IMR-90 (cell line): ENCODE data around the gene FLT3LG. TPM values are rescaled to one million over a fixed set of nuclear protein-coding genes. Genes with fewer than 3 reads are reported as not detected.

Source experiments
- ATAC-seq: fragments of 200-7000 bp; cut with Tn5 transposase; 2 replicates; pipeline ENCODE4 v1.9.1; 2020; ENCODE audit warnings: low read depth, mild to moderate bottlenecking, moderate library complexity
- BruUV-seq: library from RNA; stranded (reverse); fragments of 400-500 nt; replicated peaks from 2 replicates; lab custom pipeline; 2021; lab: Mats Ljungman, UMichigan
- CTCF ChIA-PET: fragments of 300-600 bp; formaldehyde crosslinking; extraction: SDS; loops from one replicate; lab custom pipeline; 2021; ENCODE audit warnings: antibody characterized with exemption; lab: Yijun Ruan, JAX
- POLR2A ChIA-PET: fragments of 300-600 bp; sonication (Branson Sonifier 250); formaldehyde crosslinking; loops from one replicate; lab custom pipeline; 2022; ENCODE audit warnings: antibody characterized with exemption; ENCODE audit not compliant: unreplicated experiment; lab: Charles Lee
- DNase-seq: peaks from one replicate; pipeline ENCODE4 v3.0.0; 2013
- H2AFZ ChIP-seq: replicated peaks from 2 replicates; pipeline ENCODE3; 2013; ENCODE audit warnings: low read length, mild to moderate bottlenecking; ENCODE audit not compliant: poor library complexity
- H2AK5ac ChIP-seq: 2 replicates; pipeline ENCODE4 v1.6.1; 2013; ENCODE audit warnings: low read depth, low read length, inconsistent platforms
- H2AK9ac ChIP-seq: replicated peaks from 2 replicates; pipeline ENCODE3; 2013; ENCODE audit warnings: mild to moderate bottlenecking, low read depth, low read length, moderate library complexity; ENCODE audit not compliant: poor library complexity
- H2BK120ac ChIP-seq: 2 replicates; pipeline ENCODE4 v1.6.1; 2013; ENCODE audit warnings: low read depth, low read length, inconsistent platforms
- H2BK15ac ChIP-seq: 3 replicates; pipeline ENCODE4 v1.6.1; 2013; ENCODE audit warnings: low read depth, low read length, inconsistent platforms
- H2BK20ac ChIP-seq: 2 replicates; pipeline ENCODE4 v1.6.1; 2013; ENCODE audit warnings: low read depth, mild to moderate bottlenecking, inconsistent platforms, low read length, moderate library complexity
- H2BK5ac ChIP-seq: 2 replicates; pipeline ENCODE4 v1.6.1; 2013; ENCODE audit warnings: mild to moderate bottlenecking, low read depth, low read length, inconsistent platforms; ENCODE audit not compliant: poor library complexity, severe bottlenecking
- H3K14ac ChIP-seq: replicated peaks from 2 replicates; pipeline ENCODE4 v1.6.1; 2013; ENCODE audit warnings: low read depth, low read length, inconsistent platforms
- H3K18ac ChIP-seq: 2 replicates; pipeline ENCODE4 v1.6.1; 2013; ENCODE audit warnings: low read depth, low read length, control low read depth
- H3K23ac ChIP-seq: 2 replicates; pipeline ENCODE4 v1.6.1; 2013; ENCODE audit warnings: low read depth, low read length, inconsistent platforms
- H3K27ac ChIP-seq: 2 replicates; pipeline ENCODE4 v1.5.1; 2013; ENCODE audit warnings: mild to moderate bottlenecking, control low read depth, low read length; ENCODE audit not compliant: insufficient read depth
- H3K27me3 ChIP-seq: 2 replicates; pipeline ENCODE4 v1.6.1; 2013; ENCODE audit warnings: low read length; ENCODE audit not compliant: control insufficient read depth, insufficient read depth
- H3K36me3 ChIP-seq: 2 replicates; pipeline ENCODE4 v1.6.1; 2013; ENCODE audit warnings: low read length, mixed read lengths; ENCODE audit not compliant: control insufficient read depth, insufficient read depth
- H3K4ac ChIP-seq: 2 replicates; pipeline ENCODE4 v1.6.1; 2013; ENCODE audit warnings: low read depth, low read length, inconsistent platforms
- H3K4me1 ChIP-seq: 2 replicates; pipeline ENCODE4 v1.6.1; 2013; ENCODE audit warnings: low read length, mixed read lengths; ENCODE audit not compliant: control insufficient read depth, insufficient read depth
- H3K4me2 ChIP-seq: 2 replicates; pipeline ENCODE4 v1.6.1; 2013; ENCODE audit warnings: low read depth, mild to moderate bottlenecking, control low read depth, low read length, moderate library complexity
- H3K4me3 ChIP-seq: 2 replicates; pipeline ENCODE4 v1.5.1; 2013; ENCODE audit warnings: low read depth, mild to moderate bottlenecking, control low read depth, low read length, moderate library complexity; ENCODE audit not compliant: insufficient read depth
- H3K56ac ChIP-seq: 2 replicates; pipeline ENCODE4 v1.6.1; 2013; ENCODE audit warnings: low read length, inconsistent platforms; ENCODE audit not compliant: insufficient read depth; ENCODE audit errors: extremely low read depth
- H3K79me1 ChIP-seq, 2 experiments: 2 replicates each; pipeline ENCODE4 v1.6.1; 2013; ENCODE audit warnings: low read length in 2 of 2, inconsistent platforms in 1 of 2, low read depth in 1 of 2
- H3K9ac ChIP-seq: 2 replicates; pipeline ENCODE4 v1.6.1; 2013; ENCODE audit warnings: low read depth, low read length, control low read depth
- H3K9me1 ChIP-seq: 2 replicates; pipeline ENCODE4 v1.6.1; 2013; ENCODE audit warnings: low read length, inconsistent platforms; ENCODE audit not compliant: insufficient read depth
- H3K9me3 ChIP-seq: 2 replicates; pipeline ENCODE4 v1.6.1; 2013; ENCODE audit warnings: low read length; ENCODE audit not compliant: control insufficient read depth, insufficient read depth
- H4K20me1 ChIP-seq: 2 replicates; pipeline ENCODE4 v1.6.1; 2013; ENCODE audit warnings: low read length, inconsistent platforms; ENCODE audit not compliant: insufficient read depth
- H4K5ac ChIP-seq: 2 replicates; pipeline ENCODE4 v1.6.1; 2013; ENCODE audit warnings: mild to moderate bottlenecking, low read depth, low read length, control low read depth
- H4K8ac ChIP-seq, 2 experiments: 2 replicates each; pipeline ENCODE4 v1.6.1; 2013; ENCODE audit warnings: low read depth in 2 of 2, low read length in 2 of 2, control low read depth in 1 of 2, inconsistent platforms in 1 of 2
- H4K91ac ChIP-seq: 2 replicates; pipeline ENCODE4 v1.6.1; 2013; ENCODE audit warnings: low read depth, low read length, inconsistent platforms; ENCODE audit not compliant: insufficient read depth
- CEBPB ChIP-seq: IDR thresholded peaks from 2 replicates; pipeline ENCODE4 v1.6.1; 2012; ENCODE audit warnings: low read depth, low read length, improper control_type of control experiment
- MAFK ChIP-seq: IDR thresholded peaks from 2 replicates; pipeline ENCODE4 v1.6.1; 2012; ENCODE audit warnings: low read depth, low read length, improper control_type of control experiment
- MXI1 ChIP-seq: IDR thresholded peaks from 2 replicates; pipeline ENCODE4 v1.6.1; 2012; ENCODE audit warnings: low read depth, mild to moderate bottlenecking, low read length, moderate library complexity, borderline replicate concordance
- NFE2L2 ChIP-seq: fragments of 150-350 bp; IDR thresholded peaks from 2 replicates; pipeline ENCODE4 v1.6.1; 2016; ENCODE audit warnings: low read depth, mild to moderate bottlenecking, low read length
- POLR2A ChIP-seq: IDR thresholded peaks from 2 replicates; pipeline ENCODE4 v1.6.1; 2012; ENCODE audit warnings: mild to moderate bottlenecking, low read depth, low read length
- RAD21 ChIP-seq: IDR thresholded peaks from 2 replicates; pipeline ENCODE4 v1.6.1; 2012; ENCODE audit warnings: low read length, improper control_type of control experiment
- RCOR1 ChIP-seq: IDR thresholded peaks from 2 replicates; pipeline ENCODE4 v1.6.1; 2012; ENCODE audit warnings: mild to moderate bottlenecking, low read length, improper control_type of control experiment; ENCODE audit not compliant: insufficient replicate concordance
- SMC3 ChIP-seq: fragments of 150-350 bp; IDR thresholded peaks from 2 replicates; pipeline ENCODE4 v1.6.1; 2016; ENCODE audit warnings: low read depth, mild to moderate bottlenecking, antibody characterized with exemption, low read length, moderate library complexity
- WGBS, 2 experiments: methylation state at CpG; one replicate each; pipeline versions ENCODE4 v1.1.5 to v1.1.7; 2013; ENCODE audit warnings: missing lambda C conversion rate in 2 of 2; ENCODE audit not compliant: insufficient read length in 1 of 2; ENCODE audit errors: extremely low coverage in 2 of 2; 5-methylcytosine and 5-hydroxymethylcytosine counted together
- dilution Hi-C: fragments of 300-500 bp; cut with HindIII; formaldehyde crosslinking; loops from one replicate; pipeline ENCODE4 v1.14.3; 2018; ENCODE audit warnings: low sequenced_read_pairs; ENCODE audit not compliant: unreplicated experiment
- in situ Hi-C: fragments of 300-500 bp; cut with MboI; formaldehyde crosslinking; loops from 3 replicates; pipeline ENCODE4 v1.14.3; 2019; ENCODE audit warnings: low sequenced_read_pairs, inconsistent platforms, mixed read lengths
- intact Hi-C: fragments of 100-400 bp; cut with micrococcal nuclease; formaldehyde crosslinking; loops from 2 replicates; pipeline ENCODE4 v1.10.0; 2022
- polyA plus RNA-seq, 3 experiments: library from polyadenylated mRNA; depleted of rRNA; stranded (reverse); fragments of >200 nt; gene quantifications; 2 replicates each; pipeline ENCODE4 v1.2.3, GENCODE V29; 2012; ENCODE audit warnings: low replicate concordance in 1 of 3
- total RNA-seq: library from RNA; depleted of rRNA; stranded (reverse); fragments of >200 nt; gene quantifications from 2 replicates; pipeline ENCODE4 v1.2.3, GENCODE V29; 2012

The FLT3LG gene
- total and polyA plus RNA-seq, 2 of the 4 experiments (the other 2 are of a cell fraction): 0.90 to 8.3 TPM

DNA sequence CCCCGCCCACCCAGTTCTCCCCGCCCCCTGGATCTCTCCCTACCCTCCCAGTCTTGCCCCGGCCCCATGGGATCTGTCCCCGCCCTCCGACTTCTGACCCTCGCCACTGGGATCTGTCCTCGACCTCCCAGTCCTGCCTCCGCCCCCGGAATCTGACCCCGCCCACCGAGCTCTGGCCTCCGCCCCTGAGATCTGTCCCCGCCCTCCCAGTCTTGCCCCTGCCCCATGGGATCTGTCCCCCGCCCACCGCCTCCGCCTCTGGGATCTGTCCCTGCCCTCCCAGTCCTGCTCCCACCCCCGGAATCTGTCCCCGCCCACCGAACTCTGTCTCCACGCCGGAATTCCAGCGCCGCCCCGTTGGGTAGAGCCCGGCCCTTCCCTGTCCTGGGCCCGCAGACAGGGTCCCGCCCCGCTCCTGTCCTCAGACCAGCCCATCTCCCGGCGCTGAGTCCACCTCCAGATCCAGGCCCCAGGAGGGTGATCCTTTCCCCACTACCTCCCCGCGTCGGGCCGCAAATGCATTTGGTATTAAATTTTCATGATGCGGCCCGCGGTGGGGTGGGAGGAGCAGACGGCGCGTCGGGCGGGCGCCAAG is 31.1 kb upstream of the FLT3LG start:
- Histone ChIP-seq H3K4ac (no peak overlapping the region), H3K9me3 (no peaks in the 10 kb centered on the region), H4K8ac (peak overlapping the region in 1 of 2 experiments; percentile 54; a peak in 1 of 4 replicates), H3K14ac (no peak overlapping the region), H4K5ac (no peak overlapping the region), H3K56ac (0 out of 2 replicates have a peak overlapping the region, but pooled peaks have one; percentile 10), H2AK9ac (peak overlapping the region; percentile 85), H3K18ac (no peak overlapping the region), H4K20me1 (peaks cover 3% of the 10 kb centered on the region; the same call in 1 of the 2 replicates), H2AK5ac (no peak overlapping the region), H3K4me2 (peak overlapping the region; percentile 82), H3K79me1 (peaks cover 0 to under 1% of the 10 kb centered on the region in 2 experiments; a peak in 2 of 4 replicates), H3K4me1 (no peaks in the 10 kb centered on the region), H3K27ac (no peak overlapping the region; the same call in 1 of the 2 replicates), H3K27me3 (peaks cover 44% of the 10 kb centered on the region), H3K23ac (no peak overlapping the region; the same call in 1 of the 2 replicates), H2AFZ (peak overlapping the region; percentile 100), H2BK20ac (no peak overlapping the region), H3K36me3 (peaks cover 4% of the 10 kb centered on the region; the same call in 1 of the 2 replicates), H3K9me1 (peaks cover 3% of the 10 kb centered on the region; the same call in 1 of the 2 replicates), H2BK120ac (no peak overlapping the region), H2BK5ac (no peak overlapping the region), H4K91ac (no peak overlapping the region; the same call in 1 of the 2 replicates), H2BK15ac (no peak overlapping the region), H3K9ac (peak overlapping the region; percentile 45), H3K4me3 (peak overlapping the region; percentile 53)
- ATAC-seq: peak; percentile 79
- POLR2A ChIA-PET: no interaction called here
- DNase-seq: peak; percentile 73
- intact Hi-C loops: loop anchor here (1.0 kb wide), 4 partner anchors 51 to 217 kb away; partner anchors contain the start of gene DKKL1
- dilution Hi-C loops: no loop called here
- BruUV-seq: no TSS peak
- TF ChIP-seq CEBPB (no peak), MXI1 (no peak), RCOR1 (no peak), NFE2L2 (no peak), RAD21 (no peak), MAFK (no peak), SMC3 (no peak), POLR2A (no peak)
- in situ Hi-C loops: loop anchor here (10.0 kb wide), 1 partner anchor 48 kb away; no protein-coding TSS in a partner anchor
- 0% methylated on average over 5 of the region's 43 CpGs; no CpG with 5 or more reads in 1 of the 2 experiments for WGBS, 2 experiments
- CTCF ChIA-PET: interaction anchor here (0.6 kb wide), 1 partner anchor 178 kb away, joined by 3 read pairs; no protein-coding TSS in a partner anchor
